A673 (cell line): Measurements from ENCODE around the gene DDR1.
"Not testable (repeated sequence)": the region's sequence is repeated elsewhere in the genome, so short reads cannot be mapped to it uniquely, and the experiment has no call there.

ENCODE experiments used
- CTCF ChIP-seq: fragments of 300-800, 200-600 bp; sonication (generic); conservative IDR thresholded peaks from 2 replicates; pipeline ENCODE4 v1.5.1; 2017; ENCODE audit warnings: low read depth, mild to moderate bottlenecking, antibody characterized with exemption, low read length, moderate library complexity, mixed read lengths
- EZH2 ChIP-seq: fragments of 200-600 bp; sonication (generic); IDR thresholded peaks from 2 replicates; pipeline ENCODE4 v1.6.1; 2017; ENCODE audit warnings: borderline replicate concordance, low read depth, mild to moderate bottlenecking, mixed read lengths, antibody characterized with exemption, low read length; ENCODE audit not compliant: poor library complexity, severe bottlenecking

DNA sequence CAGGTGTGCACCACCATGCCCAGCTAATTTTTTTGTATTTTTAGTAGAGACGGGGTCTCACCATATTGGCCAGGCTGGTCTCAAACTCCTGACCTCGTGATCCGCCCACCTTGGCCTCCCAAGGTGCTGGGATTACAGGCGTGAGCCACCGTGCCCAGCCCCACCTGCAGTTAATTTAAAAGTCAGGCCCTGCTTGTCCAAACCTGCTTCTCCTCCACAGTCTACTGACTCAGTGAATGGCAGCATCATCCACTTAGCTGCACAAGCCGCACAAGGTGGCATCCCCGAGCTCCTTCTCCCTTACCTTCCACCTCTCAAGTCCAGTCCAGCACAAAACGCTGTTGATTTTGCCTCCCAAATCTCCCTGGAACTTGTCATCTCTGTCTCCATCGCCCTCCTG lies 17.9 kb downstream of the DDR1 start:
- not testable (repeated sequence) for TF ChIP-seq CTCF, EZH2
